H1 (cell line): ENCODE results near the gene ARPIN. TPM values are rescaled to one million over a fixed set of nuclear protein-coding genes. Genes with fewer than 3 reads are reported as not detected.

Experiments used
- CTCF ChIA-PET: fragments of 300-600 bp; sonication (Branson Sonifier 250); formaldehyde crosslinking; loops from one replicate; lab custom pipeline; 2021; ENCODE audit not compliant: partially characterized antibody; lab: Charles Lee
- POLR2A ChIA-PET: fragments of 300-600 bp; sonication (Branson Sonifier 250); formaldehyde crosslinking; loops from one replicate; lab custom pipeline; 2021; ENCODE audit warnings: inconsistent platforms; ENCODE audit not compliant: partially characterized antibody; lab: Charles Lee
- DNase-seq, 2 experiments: peaks; one replicate each; pipeline versions ENCODE4 v3.0.0 to v3.0.0-alpha.2; 2010 to 2022; ENCODE audit warnings: low spot score in 2 of 2, low read depth in 1 of 2, mixed read lengths in 1 of 2
- FAIRE-seq: peaks from 2 replicates; lab custom pipeline; 2011; peaks lifted over from hg19 to GRCh38; lab: Jason Lieb, UNC
- H2AFZ ChIP-seq: 2 replicates; pipeline ENCODE4 v1.8.1; 2012; ENCODE audit warnings: low read length, inconsistent platforms
- H2AK5ac ChIP-seq: 2 replicates; pipeline ENCODE4 v1.6.1; 2013; ENCODE audit warnings: low read depth, low read length
- H2BK120ac ChIP-seq: replicated peaks from 2 replicates; pipeline ENCODE3; 2013; ENCODE audit warnings: low read depth, low read length, inconsistent platforms
- H2BK12ac ChIP-seq: 2 replicates; pipeline ENCODE4 v1.6.1; 2013; ENCODE audit warnings: low read depth, low read length
- H2BK15ac ChIP-seq: 2 replicates; pipeline ENCODE4 v1.6.1; 2013; ENCODE audit warnings: low read length
- H2BK20ac ChIP-seq: 2 replicates; pipeline ENCODE4 v1.6.1; 2013; ENCODE audit warnings: low read length
- H2BK5ac ChIP-seq: 2 replicates; pipeline ENCODE4 v1.6.1; 2013; ENCODE audit warnings: low read depth, low read length
- H3K14ac ChIP-seq: 2 replicates; pipeline ENCODE4 v1.6.1; 2013; ENCODE audit warnings: inconsistent platforms; ENCODE audit not compliant: insufficient read length
- H3K18ac ChIP-seq: 2 replicates; pipeline ENCODE4 v1.6.1; 2013; ENCODE audit warnings: low read length; ENCODE audit errors: extremely low read depth
- H3K23ac ChIP-seq: 2 replicates; pipeline ENCODE4 v1.6.1; 2013; ENCODE audit warnings: inconsistent platforms; ENCODE audit not compliant: insufficient read length
- H3K23me2 ChIP-seq: 2 replicates; pipeline ENCODE4 v1.6.1; 2013; ENCODE audit warnings: low read depth, low read length
- H3K27ac ChIP-seq: 2 replicates; pipeline ENCODE4 v1.6.1; 2011; ENCODE audit warnings: low read depth, low read length, inconsistent platforms
- H3K27me3 ChIP-seq, 4 experiments: replicated peaks in 1 of 4; 1 replicate in 1 of 4; 2 replicates in 3 of 4; pipeline versions ENCODE4 v1.6.1 to v1.8.1; 2011 to 2013; ENCODE audit warnings: low read length in 3 of 4, mild to moderate bottlenecking in 3 of 4, inconsistent platforms in 2 of 4, mixed read lengths in 2 of 4, moderate library complexity in 1 of 4; ENCODE audit not compliant: control insufficient read depth in 3 of 4, insufficient read depth in 3 of 4; ENCODE audit errors: extremely low read depth in 1 of 4
- H3K36me3 ChIP-seq, 4 experiments: 2 replicates each; pipeline versions ENCODE4 v1.6.1 to v1.8.1; 2011 to 2013; ENCODE audit warnings: mild to moderate bottlenecking in 4 of 4, low read length in 3 of 4, moderate library complexity in 2 of 4, control low read depth in 1 of 4, inconsistent platforms in 1 of 4; ENCODE audit not compliant: insufficient read depth in 4 of 4, control insufficient read depth in 2 of 4
- H3K4ac ChIP-seq: replicated peaks from 2 replicates; pipeline ENCODE3; 2013; ENCODE audit warnings: low read length, low read depth, mixed read lengths, inconsistent platforms; ENCODE audit not compliant: insufficient read length
- H3K4me1 ChIP-seq, 4 experiments: replicated peaks in 1 of 4; 1 replicate in 1 of 4; 2 replicates in 3 of 4; pipeline versions ENCODE4 v1.6.1 to v1.8.1; 2011 to 2013; ENCODE audit warnings: low read length in 3 of 4, inconsistent platforms in 2 of 4, mixed read lengths in 1 of 4; ENCODE audit not compliant: insufficient read depth in 4 of 4, control insufficient read depth in 3 of 4
- H3K4me2 ChIP-seq, 2 experiments: 2 replicates each; pipeline versions ENCODE4 v1.6.1 to v1.8.1; 2011 to 2013; ENCODE audit warnings: low read depth in 2 of 2, low read length in 2 of 2, control low read depth in 1 of 2, inconsistent platforms in 1 of 2, mild to moderate bottlenecking in 1 of 2; ENCODE audit not compliant: insufficient read depth in 1 of 2
- H3K4me3 ChIP-seq, 4 experiments: fragments of 200-600, 300-600 bp in 1 of 4; sonication (generic), shearing (Covaris generic), sonication (Bioruptor Twin) in 1 of 4; 2 replicates each; pipeline versions ENCODE4 v1.5.1 to v1.8.1; 2011 to 2016; ENCODE audit warnings: low read length in 4 of 4, low read depth in 3 of 4, control low read depth in 2 of 4, inconsistent platforms in 2 of 4, mild to moderate bottlenecking in 2 of 4, mixed read lengths in 1 of 4, moderate library complexity in 1 of 4; ENCODE audit not compliant: insufficient read depth in 2 of 4; ENCODE audit errors: extremely low read depth in 1 of 4
- H3K56ac ChIP-seq: replicated peaks from 2 replicates; pipeline ENCODE3; 2013; ENCODE audit warnings: low read depth, mild to moderate bottlenecking, mixed read lengths, low read length, inconsistent platforms; ENCODE audit not compliant: insufficient read length
- H3K79me1 ChIP-seq: 2 replicates; pipeline ENCODE4 v1.6.1; 2013; ENCODE audit warnings: low read depth, low read length, control low read depth
- H3K79me2 ChIP-seq, 2 experiments: 2 replicates each; pipeline versions ENCODE4 v1.6.1 to v1.8.1; 2012 to 2013; ENCODE audit warnings: low read length in 2 of 2, mild to moderate bottlenecking in 2 of 2, inconsistent platforms in 1 of 2; ENCODE audit not compliant: insufficient read depth in 2 of 2, control insufficient read depth in 1 of 2
- H3K9ac ChIP-seq, 4 experiments: replicated peaks in 1 of 4; 1 replicate in 1 of 4; 2 replicates in 3 of 4; pipeline versions ENCODE4 v1.6.1 to v1.8.1; 2011 to 2013; ENCODE audit warnings: low read depth in 3 of 4, low read length in 3 of 4, control low read depth in 2 of 4, mild to moderate bottlenecking in 2 of 4, moderate library complexity in 2 of 4, inconsistent platforms in 1 of 4; ENCODE audit errors: extremely low read depth in 1 of 4
- H3K9me3 ChIP-seq, 2 experiments: 2 replicates each; pipeline versions ENCODE4 v1.6.1 to v1.8.1; 2012 to 2013; ENCODE audit warnings: mild to moderate bottlenecking in 2 of 2, moderate library complexity in 2 of 2, control low read depth in 1 of 2, inconsistent platforms in 1 of 2, low read depth in 1 of 2, low read length in 1 of 2, mixed read lengths in 1 of 2; ENCODE audit not compliant: insufficient read depth in 2 of 2
- H4K20me1 ChIP-seq, 2 experiments: replicated peaks in 1 of 2; 2 replicates each; pipeline versions ENCODE3 to v1.8.1; 2011 to 2013; ENCODE audit warnings: inconsistent platforms in 2 of 2, low read length in 2 of 2, mild to moderate bottlenecking in 1 of 2; ENCODE audit not compliant: insufficient read depth in 2 of 2, control insufficient read depth in 1 of 2
- H4K5ac ChIP-seq: 2 replicates; pipeline ENCODE4 v1.6.1; 2013; ENCODE audit warnings: low read length, low read depth, mixed read lengths, inconsistent platforms; ENCODE audit not compliant: insufficient read length
- H4K8ac ChIP-seq: 2 replicates; pipeline ENCODE4 v1.8.0; 2013; ENCODE audit warnings: mild to moderate bottlenecking, moderate library complexity, low read length, inconsistent platforms; ENCODE audit not compliant: insufficient read depth; ENCODE audit errors: extremely low read depth
- H4K91ac ChIP-seq: replicated peaks from 2 replicates; pipeline ENCODE3; 2013; ENCODE audit warnings: low read length, mixed read lengths, inconsistent platforms; ENCODE audit not compliant: insufficient read length
- ASH2L ChIP-seq: fragments of 200-600, 300-600 bp; sonication (generic); IDR thresholded peaks from one replicate; pipeline ENCODE4 v1.7.1; 2017; ENCODE audit warnings: low read length
- CHD1 ChIP-seq: IDR thresholded peaks from 2 replicates; pipeline ENCODE4 v1.6.1; 2012; ENCODE audit warnings: low read depth, low read length, improper control_type of control experiment
- CHD2 ChIP-seq: IDR thresholded peaks from 2 replicates; pipeline ENCODE4 v1.6.1; 2012; ENCODE audit warnings: low read length, improper control_type of control experiment
- E2F6 ChIP-seq: IDR thresholded peaks from 2 replicates; pipeline ENCODE4 v1.6.1; 2012; ENCODE audit warnings: inconsistent platforms
- HDAC2 ChIP-seq, 2 experiments: fragments of 300-600 bp in 1 of 2; sonication (generic) in 1 of 2; IDR thresholded peaks; 2 replicates each; pipeline ENCODE4 v1.6.1; 2011 to 2012; ENCODE audit warnings: low read depth in 2 of 2, low read length in 2 of 2, mild to moderate bottlenecking in 2 of 2, moderate library complexity in 2 of 2, borderline replicate concordance in 1 of 2, inconsistent platforms in 1 of 2
- HDAC6 ChIP-seq: IDR thresholded peaks from one replicate; pipeline ENCODE4 v1.7.1; 2012; ENCODE audit warnings: low read depth, mild to moderate bottlenecking, inconsistent platforms, low read length, moderate library complexity
- KDM4A ChIP-seq: IDR thresholded peaks from one replicate; pipeline ENCODE4 v1.7.1; 2012; ENCODE audit warnings: low read depth, mild to moderate bottlenecking, moderate library complexity, low read length, inconsistent platforms; ENCODE audit not compliant: severe bottlenecking
- PHF8 ChIP-seq: fragments of 200-600 bp; sonication (generic); conservative IDR thresholded peaks from 2 replicates; pipeline ENCODE4 v1.7.1; 2012; ENCODE audit warnings: low read depth, mild to moderate bottlenecking, inconsistent platforms, low read length, moderate library complexity
- POLR2AphosphoS5 ChIP-seq: IDR thresholded peaks from 2 replicates; pipeline ENCODE4 v1.6.1; 2011; ENCODE audit warnings: low read depth, low read length
- POU5F1 ChIP-seq: IDR thresholded peaks from 2 replicates; pipeline ENCODE4 v1.6.1; 2011; ENCODE audit warnings: low read depth, mild to moderate bottlenecking, low read length, moderate library complexity
- SIX5 ChIP-seq: IDR thresholded peaks from 2 replicates; pipeline ENCODE4 v1.6.1; 2011; ENCODE audit warnings: mild to moderate bottlenecking, low read depth, low read length
- SP4 ChIP-seq: IDR thresholded peaks from 2 replicates; pipeline ENCODE4 v1.6.1; 2012; ENCODE audit warnings: low read length, inconsistent platforms
- TBP ChIP-seq: IDR thresholded peaks from 2 replicates; pipeline ENCODE4 v1.6.1; 2011; ENCODE audit warnings: low read depth, low read length, improper control_type of control experiment
- USF2 ChIP-seq: IDR thresholded peaks from 2 replicates; pipeline ENCODE4 v1.6.1; 2011; ENCODE audit warnings: low read length, improper control_type of control experiment
- WGBS, 2 experiments: shearing (Covaris generic) in 1 of 2; methylation state at CpG; one replicate each; pipeline versions ENCODE4 v1.1.6 to v1.1.7; 2013 to 2015; ENCODE audit warnings: low lambda C conversion rate in 2 of 2, mixed read lengths in 2 of 2, inconsistent platforms in 1 of 2, low coverage in 1 of 2, missing lambda C conversion rate in 1 of 2; ENCODE audit not compliant: insufficient replicate concordance in 2 of 2, insufficient coverage in 1 of 2, insufficient read length in 1 of 2; ENCODE audit errors: extremely low coverage in 1 of 2, missing lambda C conversion rate in 1 of 2; 5-methylcytosine and 5-hydroxymethylcytosine counted together
- polyA plus RNA-seq, 7 experiments: library from polyadenylated mRNA; depleted of rRNA in 3 of 7; stranded (reverse) in 5 of 7; unstranded in 2 of 7; fragments of >200 nt in 5 of 7; fragments of 200-250 nt in 2 of 7; gene quantifications; 1 replicate in 5 of 7; 2 replicates in 1 of 7; 4 replicates in 1 of 7; pipeline versions ENCODE4 v1.2.1 to v1.2.3, GENCODE V29; 2011 to 2013; ENCODE audit warnings: missing spikeins in 2 of 7, mixed read lengths in 2 of 7
- total RNA-seq: library from RNA; stranded (reverse); fragmentation: NEBNext Ultra II Directional; extraction: Animal tissue kit (Norgen Biotek cat#: 25700); gene quantifications from 2 replicates; pipeline ENCODE4 v1.2.1, GENCODE V29; 2021

The ARPIN gene
- total and polyA plus RNA-seq, 2 of the 8 experiments (the other 6 are each of a cell fraction or from before 2014, with no cell fraction given): 3.1 to 3.9 TPM

GRCh38 chr15:89926158-89926557 is 13.4 kb upstream of the ARPIN start:
- no peak for FAIRE-seq
- H2BK120ac ChIP-seq: no peak overlapping the region
- no peak overlapping the region for H4K8ac ChIP-seq
- no peak overlapping the region for H3K4me2 ChIP-seq
- no peak overlapping the region for H3K14ac ChIP-seq
- no peaks in the 10 kb centered on the region for H3K4me1 ChIP-seq
- no peak overlapping the region for H2BK15ac ChIP-seq
- H3K79me2 ChIP-seq: no peaks in the 10 kb centered on the region
- H3K18ac ChIP-seq: no peak overlapping the region
- no peak overlapping the region for H2BK12ac ChIP-seq
- no peak overlapping the region for H3K4ac ChIP-seq
- POLR2A ChIA-PET: no interaction called here
- H3K23ac ChIP-seq: no peak overlapping the region
- CTCF ChIA-PET: no interaction called here
- no peak overlapping the region for H3K4me3 ChIP-seq
- no peaks in the 10 kb centered on the region for H3K23me2 ChIP-seq
- 93% methylated on average over 2 of the region's 2 CpGs; no CpG with 5 or more reads in 1 of the 2 experiments for WGBS, 2 experiments
- no peaks in the 10 kb centered on the region for H3K79me1 ChIP-seq
- H3K27ac ChIP-seq: no peak overlapping the region
- H2BK5ac ChIP-seq: no peak overlapping the region
- H4K5ac ChIP-seq: no peak overlapping the region
- no peaks in the 10 kb centered on the region for H3K9me3 ChIP-seq
- no peaks in the 10 kb centered on the region for H3K36me3 ChIP-seq
- DNase-seq: no peak
- peaks cover 0 to 1% of the 10 kb centered on the region in 2 experiments for H4K20me1 ChIP-seq
- H2BK20ac ChIP-seq: no peak overlapping the region
- no peak overlapping the region for H3K9ac ChIP-seq
- no peak overlapping the region for H3K56ac ChIP-seq
- no peak overlapping the region for H2AK5ac ChIP-seq
- H4K91ac ChIP-seq: no peak overlapping the region
- H3K27me3 ChIP-seq: no peaks in the 10 kb centered on the region
- no peak overlapping the region for H2AFZ ChIP-seq
- TF ChIP-seq POLR2AphosphoS5: no peak
- no peak for TF ChIP-seq E2F6
- no peak for TF ChIP-seq HDAC6
- TF ChIP-seq CHD1: no peak
- no peak for TF ChIP-seq ASH2L
- no peak for TF ChIP-seq TBP
- TF ChIP-seq SIX5: no peak
- TF ChIP-seq POU5F1: no peak
- no peak for TF ChIP-seq HDAC2 (IDR thresholded peaks at IDR 0.05; ENCODE audit: borderline replicate concordance in 1 of 2, low read depth in 2 of 2, low read length in 2 of 2)
- no peak for TF ChIP-seq PHF8
- no peak for TF ChIP-seq SP4
- TF ChIP-seq CHD2: no peak
- TF ChIP-seq KDM4A: no peak
- no peak for TF ChIP-seq USF2
